ENCODE measurements around the gene DHX16.

DHX16 gene

GRCh38 chr6:30691208-30691847 lies 18.5 kb upstream of the DHX16 start:
- DNase-seq (ENCODE audit: low read depth) = no peak

- peak; percentile 30 for DNase-seq (ENCODE audit: low read depth)
Observed at GRCh38 chr6:30690403-30691207, 17.8 kb upstream of the DHX16 start, which contains the start of gene NRM. Gene NRM, minus strand, starts transcription at chr6:30690984. Its CDS starts 10 bp downstream, at chr6:30690974.

- no peak for DNase-seq (ENCODE audit: low read depth)
Observed at GRCh38 chr6:30689985-30690384, 17.2 kb upstream of the DHX16 start.

GRCh38 chr6:30689022-30689865 lies 16.4 kb upstream of the DHX16 start:
- DNase-seq (ENCODE audit: low read depth) = no peak

- no peak for DNase-seq (ENCODE audit: low read depth)
Observed at GRCh38 chr6:30688569-30688968, 15.8 kb upstream of the DHX16 start.

GRCh38 chr6:30687659-30688431 lies 15.0 kb upstream of the DHX16 start:
- no peak for DNase-seq (ENCODE audit: low read depth)

- peak; percentile 49 for DNase-seq (ENCODE audit: low read depth)
Observed at GRCh38 chr6:30686908-30687658, 14.3 kb upstream of the DHX16 start.

- DNase-seq (ENCODE audit: low read depth) = peak; percentile 76
Observed at GRCh38 chr6:30686009-30686907, 13.5 kb upstream of the DHX16 start, which contains the start of gene PPP1R18. Gene PPP1R18, minus strand, starts transcription at chr6:30686645. Its CDS starts 627 bp downstream, at chr6:30686018.

- DNase-seq (ENCODE audit: low read depth) = no peak
Observed at GRCh38 chr6:30685157-30686008, 12.6 kb upstream of the DHX16 start.

- DNase-seq (ENCODE audit: low read depth) = no peak
Observed at GRCh38 chr6:30684386-30685156, 11.8 kb upstream of the DHX16 start.

GRCh38 chr6:30683980-30684338 lies 11.2 kb upstream of the DHX16 start:
- DNase-seq (ENCODE audit: low read depth) = no peak

- DNase-seq (ENCODE audit: low read depth) = no peak
Observed at GRCh38 chr6:30683183-30683979, 10.6 kb upstream of the DHX16 start.

- DNase-seq (ENCODE audit: low read depth) = peak; percentile 82
Observed at GRCh38 chr6:30682143-30683117, 9.6 kb upstream of the DHX16 start.

- no peak for DNase-seq (ENCODE audit: low read depth)
Observed at GRCh38 chr6:30681766-30682142, 8.9 kb upstream of the DHX16 start.

GRCh38 chr6:30679765-30680535 lies 7.1 kb upstream of the DHX16 start:
- DNase-seq (ENCODE audit: low read depth) = no peak
